Breast epithelium (tissue), 3 donors: ENCODE measurements around the gene TOP3A.

Experiments used
- CTCF ChIP-seq, 3 donors: fragments of 450-650 bp; IDR thresholded peaks; one replicate each; pipeline ENCODE4 v1.5.1; 2016 to 2017; ENCODE audit warnings: antibody characterized with exemption in 3 of 3, mild to moderate bottlenecking in 3 of 3, moderate library complexity in 3 of 3
- POLR2AphosphoS5 ChIP-seq, 3 donors: sonication (generic); formaldehyde crosslinking; IDR thresholded peaks; one replicate each; pipeline ENCODE4 v1.6.1; 2017; ENCODE audit warnings: antibody characterized with exemption in 3 of 3

DNA sequence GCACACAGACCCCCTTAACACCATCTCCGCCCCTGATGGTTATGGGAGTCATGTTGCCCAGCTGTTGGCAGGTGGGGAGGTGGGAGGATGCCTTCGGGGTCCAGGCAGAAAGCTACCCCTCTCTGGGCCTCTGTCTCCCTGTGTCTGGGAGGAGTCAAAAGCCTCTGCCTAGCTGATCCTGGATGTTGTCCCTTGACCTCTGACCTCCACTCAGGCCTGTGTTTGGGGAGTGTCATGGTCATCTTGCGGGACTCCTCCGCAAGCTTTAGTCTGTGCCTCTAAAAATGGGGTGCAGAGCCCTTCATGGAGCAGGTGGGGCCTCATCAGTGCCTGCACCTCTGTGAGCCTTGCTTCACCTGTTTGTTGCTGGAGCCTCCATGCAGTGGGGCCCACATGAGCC, 85.5 kb downstream of the TOP3A start:
- TF ChIP-seq CTCF (IDR thresholded peaks at IDR 0.05) (no peak), POLR2AphosphoS5 (IDR thresholded peaks at IDR 0.05) (no peak)
